Measurements from ENCODE around the gene MACROD1. TPM values are rescaled to one million over a fixed set of nuclear protein-coding genes. Genes with fewer than 3 reads are reported as not detected.

MACROD1 gene
- total and polyA plus RNA-seq, 10 of the 15 experiments (the other 5 are each of a cell fraction or from before 2014, with no cell fraction given): 1.2 to 22.7 (median 11.3) TPM; not detected in 1

DNA sequence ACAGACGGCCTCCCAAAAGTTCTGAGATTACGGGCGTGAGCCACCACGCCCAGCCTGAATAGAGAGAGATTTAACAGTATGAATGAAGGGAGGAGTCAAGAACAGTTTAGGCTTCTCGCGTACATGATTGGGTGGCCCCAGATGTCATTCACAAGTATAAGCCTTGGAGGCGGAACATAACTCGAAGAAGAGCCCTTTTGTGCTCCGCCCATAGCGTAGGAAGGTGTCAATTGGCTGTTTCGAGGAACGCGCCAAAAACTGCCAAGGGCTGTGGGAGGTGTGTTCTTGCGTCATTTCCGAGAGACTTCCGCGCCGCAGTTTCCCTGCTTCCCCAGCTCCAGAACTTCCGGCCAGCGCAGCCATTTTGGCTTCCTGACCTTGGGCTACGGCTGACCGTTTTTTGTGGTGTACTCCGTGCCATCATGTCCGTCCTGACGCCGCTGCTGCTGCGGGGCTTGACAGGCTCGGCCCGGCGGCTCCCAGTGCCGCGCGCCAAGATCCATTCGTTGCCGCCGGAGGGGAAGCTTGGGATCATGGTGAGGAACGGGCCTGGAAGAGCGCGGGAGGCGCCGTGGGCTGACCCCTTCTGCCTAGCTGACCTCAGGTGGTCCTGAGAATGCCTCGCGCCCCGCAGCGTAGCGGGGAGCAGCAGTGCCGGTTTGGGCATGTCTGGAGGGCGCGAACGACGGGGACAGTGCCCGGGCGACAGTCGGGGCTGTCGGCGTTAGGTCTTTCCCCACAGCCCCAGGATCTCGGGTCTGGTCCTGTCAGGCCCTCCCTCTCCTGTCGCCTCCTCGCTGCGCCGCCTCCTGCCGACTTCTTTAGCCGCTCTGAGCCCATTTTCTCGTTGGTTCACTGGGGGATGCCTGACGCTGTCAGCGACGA is 191.4 kb downstream of the MACROD1 start, which contains the start of gene COX8A (continued):
- TF ChIP-seq STAT1 (conservative IDR thresholded peaks at IDR 0.05) (0 out of 2 replicates have a peak, but pooled peaks have one; percentile 82), POU2F2 (IDR thresholded peaks at IDR 0.05; ENCODE audit: borderline replicate concordance, low read depth, low read length) (peak; percentile 50; the same call in 2 of the 3 replicates), TBL1XR1 (IDR thresholded peaks at IDR 0.05; ENCODE audit: low read depth, low read length) (no peak), POLR2A (IDR thresholded peaks at IDR 0.05; ENCODE audit: low read depth, low read length) (peak; percentile 94), ZBED1 (IDR thresholded peaks at IDR 0.05; ENCODE audit: borderline replicate concordance) (peak; percentile 48; the same call in 1 of the 2 replicates), SUPT20H (IDR thresholded peaks at IDR 0.05; ENCODE audit: borderline replicate concordance, control insufficient read depth, low read depth, low read length) (no peak), MTA2 (IDR thresholded peaks at IDR 0.05; ENCODE audit: low read depth) (no peak), BACH1 (IDR thresholded peaks at IDR 0.05; ENCODE audit: borderline replicate concordance) (peak; percentile 83), MXI1 (IDR thresholded peaks at IDR 0.05; ENCODE audit: low read depth, low read length) (peak; percentile 79; the same call in 1 of the 2 replicates), RCOR1 (conservative IDR thresholded peaks at IDR 0.05; ENCODE audit: low read depth, low read length) (no peak), MEF2A (IDR thresholded peaks at IDR 0.05; ENCODE audit: insufficient read depth, low read depth, low read length) (no peak), LARP7 (IDR thresholded peaks at IDR 0.05) (peak; percentile 95), BHLHE40 (IDR thresholded peaks at IDR 0.05; ENCODE audit: borderline replicate concordance in 1 of 2, low read depth in 2 of 2, low read length in 1 of 2) (peak; percentile 27 to 42; a peak in 1 of 4 replicates), REST (IDR thresholded peaks at IDR 0.05; ENCODE audit: low read depth, low read length) (no peak), SREBF2 (IDR thresholded peaks at IDR 0.05; ENCODE audit: low read length) (no peak), ZNF24 (IDR thresholded peaks at IDR 0.05) (no peak), ATF2 (IDR thresholded peaks at IDR 0.05; ENCODE audit: low read length) (no peak), BCL11A (IDR thresholded peaks at IDR 0.05; ENCODE audit: low read depth, low read length) (no peak), NFXL1 (IDR thresholded peaks at IDR 0.05; ENCODE audit: borderline replicate concordance) (no peak), JUNB (IDR thresholded peaks at IDR 0.05) (no peak)
- TF ChIP-seq, protein P1, sequence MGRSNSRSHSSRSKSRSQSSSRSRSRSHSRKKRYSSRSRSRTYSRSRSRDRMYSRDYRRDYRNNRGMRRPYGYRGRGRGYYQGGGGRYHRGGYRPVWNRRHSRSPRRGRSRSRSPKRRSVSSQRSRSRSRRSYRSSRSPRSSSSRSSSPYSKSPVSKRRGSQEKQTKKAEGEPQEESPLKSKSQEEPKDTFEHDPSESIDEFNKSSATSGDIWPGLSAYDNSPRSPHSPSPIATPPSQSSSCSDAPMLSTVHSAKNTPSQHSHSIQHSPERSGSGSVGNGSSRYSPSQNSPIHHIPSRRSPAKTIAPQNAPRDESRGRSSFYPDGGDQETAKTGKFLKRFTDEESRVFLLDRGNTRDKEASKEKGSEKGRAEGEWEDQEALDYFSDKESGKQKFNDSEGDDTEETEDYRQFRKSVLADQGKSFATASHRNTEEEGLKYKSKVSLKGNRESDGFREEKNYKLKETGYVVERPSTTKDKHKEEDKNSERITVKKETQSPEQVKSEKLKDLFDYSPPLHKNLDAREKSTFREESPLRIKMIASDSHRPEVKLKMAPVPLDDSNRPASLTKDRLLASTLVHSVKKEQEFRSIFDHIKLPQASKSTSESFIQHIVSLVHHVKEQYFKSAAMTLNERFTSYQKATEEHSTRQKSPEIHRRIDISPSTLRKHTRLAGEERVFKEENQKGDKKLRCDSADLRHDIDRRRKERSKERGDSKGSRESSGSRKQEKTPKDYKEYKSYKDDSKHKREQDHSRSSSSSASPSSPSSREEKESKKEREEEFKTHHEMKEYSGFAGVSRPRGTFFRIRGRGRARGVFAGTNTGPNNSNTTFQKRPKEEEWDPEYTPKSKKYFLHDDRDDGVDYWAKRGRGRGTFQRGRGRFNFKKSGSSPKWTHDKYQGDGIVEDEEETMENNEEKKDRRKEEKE (IDR thresholded peaks at IDR 0.05): no peak; the same call in 1 of the 2 replicates
- TF ChIP-seq, protein P2, sequence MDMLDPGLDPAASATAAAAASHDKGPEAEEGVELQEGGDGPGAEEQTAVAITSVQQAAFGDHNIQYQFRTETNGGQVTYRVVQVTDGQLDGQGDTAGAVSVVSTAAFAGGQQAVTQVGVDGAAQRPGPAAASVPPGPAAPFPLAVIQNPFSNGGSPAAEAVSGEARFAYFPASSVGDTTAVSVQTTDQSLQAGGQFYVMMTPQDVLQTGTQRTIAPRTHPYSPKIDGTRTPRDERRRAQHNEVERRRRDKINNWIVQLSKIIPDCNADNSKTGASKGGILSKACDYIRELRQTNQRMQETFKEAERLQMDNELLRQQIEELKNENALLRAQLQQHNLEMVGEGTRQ (IDR thresholded peaks at IDR 0.05; ENCODE audit: borderline replicate concordance, low read depth, low read length): no peak

Data from GM12878 (cell line).